Right kidney (tissue), 1 donor: ENCODE results near the gene MAB21L4.

Experiments used
- DNase-seq: peaks from one replicate; pipeline ENCODE4 v3.0.0-alpha.2; 2016

MAB21L4 gene

GRCh38 chr2:240894836-240895558, 959 bp downstream of the MAB21L4 start:
- DNase-seq, result no peak

DNA sequence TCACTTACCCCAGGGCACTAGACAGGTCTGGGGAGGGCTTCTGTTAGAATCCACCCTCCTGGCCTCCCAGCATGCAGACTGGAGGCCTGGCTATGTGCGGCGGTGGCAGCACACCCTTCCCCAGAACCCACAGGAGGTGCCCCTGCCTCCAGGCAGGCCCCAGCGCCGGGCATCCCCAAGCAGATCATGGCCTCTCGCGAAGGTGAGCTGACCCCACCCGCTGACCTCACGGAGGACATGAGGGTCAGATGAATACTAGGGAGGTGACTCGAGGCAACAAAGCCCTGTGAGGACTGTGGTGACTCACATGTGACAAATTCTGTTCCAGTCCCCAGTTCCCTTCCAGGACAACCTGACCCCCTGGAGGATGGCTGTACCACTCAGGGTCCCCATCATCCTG, 1.9 kb downstream of the MAB21L4 start:
- DNase-seq, result no peak

GRCh38 chr2:240893363-240893844, 2.6 kb downstream of the MAB21L4 start:
- DNase-seq, result no peak

DNA sequence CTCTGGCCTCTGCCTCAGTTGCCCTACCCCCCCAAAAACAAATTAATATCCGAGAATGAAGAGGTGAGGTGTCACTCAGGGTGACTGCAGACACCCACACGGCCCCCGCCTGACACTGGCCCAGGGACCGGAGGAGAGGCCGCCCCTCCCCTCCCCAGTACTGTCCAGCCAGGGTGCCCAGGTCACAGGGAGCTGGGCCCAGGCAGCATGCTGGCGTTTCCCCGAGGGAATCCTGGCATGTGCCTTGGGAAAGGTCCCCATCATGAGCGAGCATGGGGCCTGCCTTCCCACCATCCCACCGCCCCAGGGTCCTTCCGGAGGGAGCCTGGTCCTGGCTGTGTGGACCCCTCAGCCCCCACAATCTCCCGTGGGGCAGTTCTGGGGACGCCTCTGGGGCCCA, 3.0 kb downstream of the MAB21L4 start:
- no peak for DNase-seq

DNA sequence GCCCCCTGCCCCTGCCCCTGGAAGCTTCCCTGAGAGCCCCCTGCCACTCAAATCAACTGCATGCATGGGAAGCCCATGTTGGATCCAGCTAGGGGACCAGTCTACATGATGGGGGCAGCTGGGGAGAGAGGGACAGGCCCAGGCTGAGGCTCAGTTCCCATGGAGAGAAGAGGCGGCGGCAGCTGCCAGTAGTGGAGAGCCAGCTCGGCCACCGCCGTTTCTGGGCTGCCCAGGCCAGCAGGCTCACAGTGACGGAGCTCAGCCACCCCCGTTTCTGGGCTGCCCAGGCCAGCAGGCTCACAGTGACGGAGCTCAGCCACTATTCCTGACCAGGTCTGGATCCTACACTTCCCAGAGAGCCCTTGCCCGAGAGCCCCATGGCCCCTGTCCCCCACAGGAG, 3.6 kb downstream of the MAB21L4 start:
- no peak for DNase-seq

DNA sequence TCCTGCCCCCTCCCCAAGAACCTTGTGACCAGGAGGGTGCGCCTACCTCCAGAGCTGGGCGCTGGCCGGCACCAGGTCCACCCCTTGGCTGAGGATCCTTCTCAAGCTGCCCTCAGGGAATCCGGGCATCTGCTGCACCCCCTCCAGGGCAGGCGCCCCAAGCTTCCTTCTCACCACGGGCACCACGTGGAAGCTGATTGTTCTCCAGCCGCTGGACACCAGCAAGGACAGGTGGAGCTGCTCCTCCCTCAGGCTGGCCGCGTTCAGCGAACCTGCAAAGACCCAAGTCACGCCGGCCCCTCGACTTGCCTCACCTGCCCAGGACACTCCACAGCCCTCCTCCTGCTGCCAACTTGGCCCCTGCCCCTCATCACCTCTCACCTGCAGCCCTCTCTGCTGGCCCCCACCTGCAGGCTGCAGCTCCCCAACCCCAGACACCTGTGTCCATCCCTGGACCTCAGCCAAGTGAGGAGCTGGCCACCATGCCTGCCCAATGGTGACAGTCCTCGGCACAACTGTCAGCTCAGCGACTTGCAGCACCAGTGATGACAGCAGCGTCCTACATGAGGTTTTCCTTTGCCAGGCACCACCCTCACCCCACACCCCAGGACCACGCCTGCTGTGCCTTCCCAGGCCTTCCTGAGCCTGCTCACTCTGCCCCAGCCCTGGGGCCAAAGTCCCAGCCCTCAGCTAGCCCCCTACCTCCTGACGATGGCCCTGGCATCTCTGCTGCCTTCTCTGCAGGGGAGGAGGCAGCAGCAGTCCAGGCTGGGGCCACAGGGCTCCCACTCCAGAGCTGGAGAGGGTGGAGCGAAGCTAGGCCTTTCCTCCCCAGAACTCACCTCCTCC, 4.2 kb downstream of the MAB21L4 start:
- no peak for DNase-seq

DNA sequence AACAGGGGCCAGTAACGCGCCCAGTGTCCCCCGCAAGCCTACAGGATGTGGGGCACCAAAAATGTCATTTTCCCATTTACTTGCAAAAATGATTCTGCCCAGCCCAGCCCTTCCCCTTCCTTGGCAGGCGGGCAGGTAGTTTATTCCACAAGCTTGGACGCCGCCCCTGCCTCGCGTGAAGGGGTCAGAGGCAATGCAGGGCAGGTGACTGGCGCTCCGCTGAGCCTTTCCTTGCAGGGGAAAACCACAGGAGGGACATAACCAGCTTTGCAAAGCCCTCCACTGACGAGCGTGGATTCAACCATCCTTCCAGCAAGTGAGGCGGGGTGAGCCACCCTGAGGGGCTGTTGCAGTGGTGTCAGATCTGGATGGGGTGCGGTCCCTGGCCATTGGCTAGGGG, 5.3 kb downstream of the MAB21L4 start:
- no peak for DNase-seq

DNA sequence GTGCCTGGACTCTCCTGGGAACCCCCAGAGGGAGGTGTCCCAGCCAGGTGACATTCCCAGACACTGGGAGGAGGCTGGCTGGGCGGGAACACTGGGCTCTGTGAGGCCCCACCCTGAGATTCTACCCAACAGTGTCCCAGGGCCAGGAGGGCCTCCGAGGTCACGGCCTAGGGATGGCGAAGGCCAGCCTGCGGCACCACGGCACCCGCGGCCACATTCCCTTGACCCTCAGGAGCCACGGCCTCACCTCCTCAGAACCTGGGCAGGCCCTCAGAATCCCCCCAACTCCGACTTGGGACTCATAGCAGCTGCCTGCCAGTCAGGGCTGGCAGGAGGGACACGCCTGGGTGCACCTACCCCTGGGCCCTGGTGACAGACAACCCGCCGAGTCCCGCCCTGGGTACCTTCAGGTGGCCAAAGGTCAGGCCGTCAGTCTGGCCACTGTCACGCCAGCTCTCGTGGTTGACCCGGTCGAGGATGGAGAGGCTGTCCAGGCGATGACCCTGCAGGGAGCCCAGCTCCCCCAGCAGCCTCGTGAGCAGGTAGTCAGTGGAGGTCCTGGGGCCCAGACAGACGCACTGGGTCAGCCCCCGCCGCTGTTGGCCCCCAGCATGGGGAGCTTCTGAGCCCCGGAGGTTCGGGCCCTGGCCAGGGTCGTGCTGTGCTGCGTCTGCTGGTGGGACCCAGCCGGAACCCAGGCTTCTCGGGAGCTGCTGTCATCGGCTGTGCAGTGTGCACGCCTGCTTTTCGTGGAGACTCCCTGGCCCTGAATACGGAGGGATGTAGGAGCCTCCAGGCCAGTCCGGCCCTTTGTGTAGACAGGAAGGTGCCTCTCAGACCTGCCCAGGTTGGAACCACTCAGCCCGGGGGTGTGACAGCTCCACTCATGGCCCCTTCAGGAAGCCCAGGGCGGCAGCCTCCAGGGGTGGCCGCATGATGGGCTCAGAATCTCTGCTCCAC, 6.1 kb downstream of the MAB21L4 start:
- DNase-seq, result no peak

GRCh38 chr2:240888890-240889573, 6.9 kb downstream of the MAB21L4 start:
- no peak for DNase-seq

- DNase-seq, result no peak
Observed at GRCh38 chr2:240888130-240888889, 7.6 kb downstream of the MAB21L4 start.

DNA sequence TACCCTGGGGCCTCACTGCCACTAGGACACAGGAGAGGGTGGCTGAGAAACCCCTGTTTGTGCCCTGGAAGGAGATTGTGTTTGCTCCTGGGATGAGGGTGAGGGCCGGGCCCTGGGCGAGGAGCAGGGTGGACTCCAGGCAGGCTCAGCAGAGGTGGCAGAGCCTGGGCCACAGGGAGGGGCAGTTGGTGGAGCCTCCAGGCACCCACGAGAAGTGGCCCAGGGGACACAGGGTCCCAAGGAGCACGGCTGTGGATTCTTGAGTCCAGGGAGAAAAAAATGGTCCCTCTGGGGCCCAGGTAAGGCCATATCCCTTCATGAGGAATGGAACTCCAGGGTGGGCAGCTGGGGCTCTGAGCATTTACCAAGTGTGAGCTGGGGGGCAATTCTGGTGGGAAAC, 8.3 kb downstream of the MAB21L4 start:
- DNase-seq, result no peak

GRCh38 chr2:240886678-240887609, 9.0 kb downstream of the MAB21L4 start:
- DNase-seq, result no peak

DNA sequence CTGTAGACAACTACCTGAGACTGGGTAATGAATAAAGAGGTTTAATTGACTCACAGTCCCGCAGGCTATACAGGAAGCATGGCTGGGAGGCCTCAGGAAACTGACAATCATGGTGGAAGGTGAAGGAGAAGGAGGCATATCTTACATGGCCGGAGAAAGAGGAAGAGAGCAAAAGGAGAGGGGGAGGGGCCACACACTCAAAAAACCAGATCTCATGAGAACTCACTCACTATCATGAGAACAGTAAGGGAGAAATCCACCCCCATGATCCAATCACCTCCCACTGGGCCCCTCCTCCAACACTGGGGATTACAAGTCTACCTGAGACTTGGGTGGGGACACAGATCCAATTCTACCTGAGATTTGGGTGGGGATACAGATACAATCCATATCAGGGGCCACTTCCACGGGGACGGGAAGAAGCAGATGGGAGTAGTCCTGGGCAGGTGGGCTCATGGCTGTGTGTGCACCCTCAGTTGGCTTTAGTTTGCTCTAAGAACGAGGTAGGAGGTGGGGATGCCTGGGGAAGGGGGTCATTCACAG, 9.9 kb downstream of the MAB21L4 start:
- DNase-seq, result no peak

DNA sequence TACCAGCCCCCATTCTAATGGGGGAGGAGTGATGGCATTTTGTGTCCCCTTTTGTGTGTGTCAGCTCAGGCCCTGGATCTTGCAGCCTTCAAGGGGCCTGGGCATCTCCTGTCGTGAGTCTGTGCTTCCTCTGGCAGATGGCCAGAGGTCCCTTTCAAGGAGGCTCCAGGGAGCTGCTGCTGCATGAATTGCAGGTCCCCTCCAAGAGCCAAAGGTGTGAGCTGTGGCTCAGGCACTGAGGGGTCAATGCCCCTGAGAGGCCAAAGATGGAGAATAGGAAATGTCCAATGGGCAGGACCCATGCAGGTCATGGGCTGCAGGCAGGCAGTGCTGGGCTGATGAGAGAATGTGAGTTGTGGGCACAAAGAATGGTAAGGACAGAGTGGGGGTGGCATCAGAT, 10.4 kb downstream of the MAB21L4 start:
- no peak for DNase-seq

DNA sequence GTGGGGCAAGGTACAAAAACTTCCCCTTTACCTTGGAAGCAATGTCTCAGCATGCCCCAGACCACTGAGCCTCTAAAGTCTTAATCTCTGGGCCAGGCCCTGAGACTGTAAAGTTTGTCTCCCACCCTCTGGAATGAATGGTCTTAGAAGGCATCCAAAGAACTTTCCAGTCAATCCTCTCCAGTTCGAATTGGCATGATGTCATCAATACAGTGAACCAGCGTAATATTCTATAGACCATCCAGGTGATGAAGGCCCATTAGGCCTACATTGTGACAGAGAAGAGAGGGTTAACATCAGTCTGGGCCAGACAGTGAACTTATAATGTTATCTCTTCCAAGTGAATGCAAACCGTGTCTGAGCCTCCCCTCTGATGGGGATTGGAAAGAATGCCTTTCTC, 11.2 kb downstream of the MAB21L4 start:
- DNase-seq, result no peak

- no peak for DNase-seq
Observed at GRCh38 chr2:240884221-240884620, 11.7 kb downstream of the MAB21L4 start.

DNA sequence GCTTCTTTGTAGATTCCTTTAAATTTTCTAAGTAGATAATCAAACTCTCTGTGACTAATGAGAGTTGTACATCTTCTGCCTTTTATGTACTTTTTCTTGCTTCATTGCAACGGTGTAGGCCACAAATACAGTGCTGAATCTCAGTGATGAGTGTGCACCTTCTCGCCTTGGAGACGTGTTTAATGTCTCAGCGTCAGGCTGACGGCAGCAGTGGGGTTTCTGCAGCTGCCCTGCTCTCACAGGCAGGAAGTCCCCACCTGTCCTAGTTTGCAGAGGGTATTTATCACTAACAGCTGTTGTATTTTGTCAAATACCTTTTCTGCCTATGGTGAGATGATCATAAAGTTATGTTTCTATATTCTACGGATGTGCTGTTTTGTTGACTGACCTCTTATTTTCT, 14.0 kb downstream of the MAB21L4 start:
- no peak for DNase-seq

DNA sequence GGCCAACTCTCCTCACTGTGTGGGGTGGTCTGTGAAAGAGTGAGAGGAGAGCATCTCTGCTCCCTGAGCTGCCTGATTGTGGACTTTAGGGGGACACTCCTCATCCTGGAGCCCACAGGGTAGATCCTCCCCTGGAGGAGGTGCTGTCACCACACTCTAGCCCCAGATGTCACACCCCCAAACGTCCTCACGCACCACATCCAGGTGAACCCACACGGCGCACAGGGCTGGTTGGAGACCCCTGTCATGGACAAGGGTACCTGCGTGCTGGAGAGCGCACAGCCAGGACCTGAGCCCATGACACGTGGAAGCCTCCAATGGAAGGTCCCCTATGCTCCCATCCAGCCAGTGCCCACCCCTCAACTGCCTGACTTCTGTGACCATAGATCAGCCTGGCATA, 16.9 kb downstream of the MAB21L4 start:
- DNase-seq, result no peak

GRCh38 chr2:240878341-240878936, 17.5 kb downstream of the MAB21L4 start:
- no peak for DNase-seq
